GM19452 (cell line): ENCODE data around the gene ATG9A.
A peak's percentile ranks its signal among the peaks of the same experiment; 100 is the strongest.

ENCODE experiments used
- ATAC-seq: cut with Tn5 transposase; IDR thresholded peaks from one replicate; pipeline ENCODE4 v1.9.1; 2021; ENCODE audit not compliant: unreplicated experiment

ATG9A gene

GRCh38 chr2:219252900-219253752 lies 23.7 kb upstream of the ATG9A start, which contains the start of gene TUBA4B:
TSS of gene TUBA4B (plus strand) at chr2:219253243. CDS start at chr2:219253408, 165 bp downstream.
- peak; percentile 2 for ATAC-seq

GRCh38 chr2:219252570-219252899 lies 23.1 kb upstream of the ATG9A start:
- ATAC-seq: no peak

- ATAC-seq: no peak
Measured at GRCh38 chr2:219252084-219252483, 22.6 kb upstream of the ATG9A start.

- ATAC-seq: no peak
Measured at GRCh38 chr2:219251656-219252055, 22.2 kb upstream of the ATG9A start.

- ATAC-seq: no peak
Measured at GRCh38 chr2:219250049-219250781, 20.8 kb upstream of the ATG9A start.

- peak; percentile 47 for ATAC-seq
Measured at GRCh38 chr2:219249203-219249980, 20.0 kb upstream of the ATG9A start.

GRCh38 chr2:219248845-219249202 lies 19.4 kb upstream of the ATG9A start:
- ATAC-seq: no peak

- no peak for ATAC-seq
Measured at GRCh38 chr2:219247678-219248642, 18.5 kb upstream of the ATG9A start.

- ATAC-seq: no peak
Measured at GRCh38 chr2:219246559-219246958, 17.1 kb upstream of the ATG9A start.

- ATAC-seq: no peak
Measured at GRCh38 chr2:219245899-219246230, 16.4 kb upstream of the ATG9A start.

- peak; percentile 66 for ATAC-seq
Measured at GRCh38 chr2:219245148-219245898, 15.9 kb upstream of the ATG9A start, which contains the start of the genes GLB1L and STK16. TSS of gene GLB1L (minus strand) at chr2:219245444. CDS start at chr2:219243573, 1,871 bp downstream. TSS of gene STK16 (plus strand) at chr2:219245479. CDS start at chr2:219246000, 521 bp downstream.

- ATAC-seq: no peak
Measured at GRCh38 chr2:219244789-219245147, 15.3 kb upstream of the ATG9A start.

GRCh38 chr2:219243291-219243761 lies 13.9 kb upstream of the ATG9A start:
- no peak for ATAC-seq

GRCh38 chr2:219234331-219234730 lies 4.9 kb upstream of the ATG9A start:
- ATAC-seq: no peak

GRCh38 chr2:219230059-219230540 lies 664 bp upstream of the ATG9A start:
- peak; percentile 12 for ATAC-seq

GRCh38 chr2:219228911-219229304 lies 528 bp downstream of the ATG9A start:
- no peak for ATAC-seq

- no peak for ATAC-seq
Measured at GRCh38 chr2:219228041-219228910, 1.2 kb downstream of the ATG9A start.

- no peak for ATAC-seq
Measured at GRCh38 chr2:219225350-219225749, 4.1 kb downstream of the ATG9A start.
